Neural progenitor cell (in vitro differentiated cells): Measurements from ENCODE around the gene ARFGAP3. TPM values are rescaled to one million over a fixed set of nuclear protein-coding genes. Genes with fewer than 3 reads are reported as not detected.

Experiments used
- DNase-seq: peaks from one replicate; pipeline ENCODE4 v3.0.0-alpha.2; 2016; ENCODE audit warnings: low spot score
- H2AFZ ChIP-seq: fragments of 200-600 bp; sonication (generic); replicated peaks from 2 replicates; pipeline ENCODE4 v1.6.1; 2016; ENCODE audit warnings: antibody characterized with exemption
- H3F3A ChIP-seq: fragments of 200-600 bp; sonication (generic); 2 replicates; pipeline ENCODE4 v1.6.1; 2016; ENCODE audit warnings: antibody characterized with exemption, low read depth
- H3K27ac ChIP-seq: fragments of 200-600 bp; sonication (generic); 2 replicates; pipeline ENCODE4 v1.5.1; 2016; ENCODE audit warnings: mild to moderate bottlenecking
- H3K27me3 ChIP-seq: fragments of 200-600 bp; sonication (generic); 2 replicates; pipeline ENCODE4 v1.6.1; 2016; ENCODE audit warnings: mild to moderate bottlenecking, moderate library complexity
- H3K36me3 ChIP-seq: fragments of 200-600 bp; sonication (generic); 2 replicates; pipeline ENCODE4 v1.5.1; 2016
- H3K4me1 ChIP-seq: fragments of 200-600 bp; sonication (generic); 2 replicates; pipeline ENCODE4 v1.6.1; 2016; ENCODE audit warnings: mixed run types
- H3K4me2 ChIP-seq: fragments of 200-600 bp; sonication (generic); 2 replicates; pipeline ENCODE4 v1.6.1; 2016
- H3K4me3 ChIP-seq: fragments of 200-600 bp; sonication (generic); 2 replicates; pipeline ENCODE4 v1.5.1; 2016
- H3K79me2 ChIP-seq: fragments of 200-600 bp; sonication (generic); 2 replicates; pipeline ENCODE4 v1.6.1; 2016; ENCODE audit warnings: low read depth
- H3K9ac ChIP-seq: fragments of 200-600 bp; sonication (generic); 2 replicates; pipeline ENCODE4 v1.6.1; 2016
- H3K9me3 ChIP-seq: fragments of 200-600 bp; sonication (generic); 2 replicates; pipeline ENCODE4 v1.5.1; 2016; ENCODE audit warnings: low read depth
- H4K20me1 ChIP-seq: fragments of 200-600 bp; sonication (generic); 2 replicates; pipeline ENCODE4 v1.6.1; 2016; ENCODE audit warnings: low read depth
- H3K27ac Mint-ChIP-seq: 3 replicates; pipeline ENCODE4 v1.8.0; 2021; ENCODE audit warnings: mixed read lengths
- H3K27me3 Mint-ChIP-seq: 2 replicates; pipeline ENCODE4 v1.8.0; 2022; ENCODE audit warnings: low read depth, mild to moderate bottlenecking, inconsistent platforms, moderate library complexity, mixed read lengths; ENCODE audit not compliant: insufficient read depth
- H3K36me3 Mint-ChIP-seq: 3 replicates; pipeline ENCODE4 v1.8.0; 2021; ENCODE audit warnings: mixed read lengths
- H3K4me1 Mint-ChIP-seq: 3 replicates; pipeline ENCODE4 v1.8.0; 2021; ENCODE audit warnings: mixed read lengths
- H3K4me3 Mint-ChIP-seq: 3 replicates; pipeline ENCODE4 v1.8.0; 2021; ENCODE audit warnings: mild to moderate bottlenecking, moderate library complexity, mixed read lengths
- H3K9me3 Mint-ChIP-seq: 3 replicates; pipeline ENCODE4 v1.8.0; 2020; ENCODE audit warnings: mixed read lengths
- CTCF ChIP-seq: fragments of 200-600 bp; sonication (generic); IDR thresholded peaks from 2 replicates; pipeline ENCODE4 v1.5.1; 2017; ENCODE audit warnings: antibody characterized with exemption, mild to moderate bottlenecking
- EZH2 ChIP-seq: fragments of 200-600 bp; sonication (generic); IDR thresholded peaks from 2 replicates; pipeline ENCODE4 v1.6.1; 2017; ENCODE audit warnings: antibody characterized with exemption, mild to moderate bottlenecking, moderate library complexity
- EZH2phosphoT487 ChIP-seq: fragments of 200-600 bp; sonication (generic); IDR thresholded peaks from 2 replicates; pipeline ENCODE4 v1.6.1; 2017; ENCODE audit warnings: antibody characterized with exemption
- total RNA-seq: library from RNA; depleted of rRNA; stranded (reverse); fragments of >200 nt; gene quantifications from 2 replicates; pipeline ENCODE4 v1.2.3, GENCODE V29; 2015; ENCODE audit warnings: low replicate concordance

ARFGAP3 gene
- total RNA-seq, 1 donor from 2014 or later, result 53.9 TPM

GRCh38 chr22:42881298-42881697 lies 24.2 kb upstream of the ARFGAP3 start:
- Mint-ChIP-seq H3K27ac (no peak overlapping the region), H3K36me3 (peaks cover 12% of the 10 kb centered on the region), H3K9me3 (no peaks in the 10 kb centered on the region), H3K27me3 (no peaks in the 10 kb centered on the region), H3K4me3 (no peak overlapping the region), H3K4me1 (peaks cover 4% of the 10 kb centered on the region)
- no peak for DNase-seq
- Histone ChIP-seq H3K4me3 (no peak overlapping the region), H3K36me3 (no peaks in the 10 kb centered on the region), H3F3A (no peaks in the 10 kb centered on the region), H2AFZ (no peak overlapping the region), H3K4me1 (no peaks in the 10 kb centered on the region), H3K27ac (no peak overlapping the region), H4K20me1 (peaks cover 8% of the 10 kb centered on the region), H3K4me2 (no peak overlapping the region), H3K9ac (no peak overlapping the region), H3K9me3 (no peaks in the 10 kb centered on the region), H3K27me3 (no peaks in the 10 kb centered on the region), H3K79me2 (no peaks in the 10 kb centered on the region)
- TF ChIP-seq EZH2phosphoT487 (no peak), EZH2 (no peak), CTCF (no peak)

GRCh38 chr22:42880815-42881214 lies 23.7 kb upstream of the ARFGAP3 start:
- no peak overlapping the region for H3K9ac ChIP-seq
- no peak overlapping the region for H3K4me3 ChIP-seq
- no peaks in the 10 kb centered on the region for H3K36me3 ChIP-seq
- no peaks in the 10 kb centered on the region for H3K27me3 Mint-ChIP-seq
- H4K20me1 ChIP-seq, result peaks cover 8% of the 10 kb centered on the region
- H3K27ac Mint-ChIP-seq, result no peak overlapping the region
- no peak overlapping the region for H2AFZ ChIP-seq
- H3K27ac ChIP-seq, result no peak overlapping the region
- H3K4me1 Mint-ChIP-seq, result peaks cover 4% of the 10 kb centered on the region
- no peaks in the 10 kb centered on the region for H3F3A ChIP-seq
- H3K9me3 ChIP-seq, result no peaks in the 10 kb centered on the region
- TF ChIP-seq CTCF (peak; percentile 30), EZH2 (no peak)
- H3K4me1 ChIP-seq, result no peaks in the 10 kb centered on the region
- peaks cover 12% of the 10 kb centered on the region for H3K36me3 Mint-ChIP-seq
- no peaks in the 10 kb centered on the region for H3K27me3 ChIP-seq
- no peaks in the 10 kb centered on the region for H3K9me3 Mint-ChIP-seq
- no peaks in the 10 kb centered on the region for H3K79me2 ChIP-seq
- no peak overlapping the region for H3K4me2 ChIP-seq
- no peak overlapping the region for H3K4me3 Mint-ChIP-seq
- DNase-seq, result no peak

GRCh38 chr22:42879371-42880021 lies 22.4 kb upstream of the ARFGAP3 start:
- Histone ChIP-seq H3K4me2 (no peak overlapping the region), H3K9ac (no peak overlapping the region), H3K79me2 (no peaks in the 10 kb centered on the region), H4K20me1 (peaks cover 8% of the 10 kb centered on the region), H3K4me3 (no peak overlapping the region), H3F3A (no peaks in the 10 kb centered on the region), H3K4me1 (no peaks in the 10 kb centered on the region), H2AFZ (no peak overlapping the region), H3K27ac (no peak overlapping the region), H3K36me3 (no peaks in the 10 kb centered on the region), H3K27me3 (no peaks in the 10 kb centered on the region), H3K9me3 (no peaks in the 10 kb centered on the region)
- Mint-ChIP-seq H3K36me3 (peaks cover 12% of the 10 kb centered on the region), H3K4me3 (no peak overlapping the region), H3K9me3 (no peaks in the 10 kb centered on the region), H3K27me3 (no peaks in the 10 kb centered on the region), H3K4me1 (peaks cover 4% of the 10 kb centered on the region), H3K27ac (no peak overlapping the region)
- no peak for TF ChIP-seq EZH2
- TF ChIP-seq CTCF, result no peak
- no peak for TF ChIP-seq EZH2phosphoT487
- no peak for DNase-seq
